Mammary epithelial cell (primary cell): ENCODE results near the gene CMKLR1.

Source experiments
- EZH2 ChIP-seq: IDR thresholded peaks from 2 replicates; pipeline ENCODE4 v1.6.1; 2012; ENCODE audit warnings: low read length, inconsistent platforms, borderline replicate concordance
- TF ChIP-seq, protein P1 (sequence below), 2 donors: IDR thresholded peaks in 1 of 2; conservative IDR thresholded peaks in 1 of 2; 2 replicates each; pipeline ENCODE4 v1.5.1; 2011 to 2012; ENCODE audit warnings: inconsistent platforms in 2 of 2, low read length in 2 of 2, mild to moderate bottlenecking in 2 of 2, control low read depth in 1 of 2, low read depth in 1 of 2; ENCODE audit not compliant: insufficient read depth in 1 of 2; ENCODE audit errors: extremely low read depth in 1 of 2

DNA sequence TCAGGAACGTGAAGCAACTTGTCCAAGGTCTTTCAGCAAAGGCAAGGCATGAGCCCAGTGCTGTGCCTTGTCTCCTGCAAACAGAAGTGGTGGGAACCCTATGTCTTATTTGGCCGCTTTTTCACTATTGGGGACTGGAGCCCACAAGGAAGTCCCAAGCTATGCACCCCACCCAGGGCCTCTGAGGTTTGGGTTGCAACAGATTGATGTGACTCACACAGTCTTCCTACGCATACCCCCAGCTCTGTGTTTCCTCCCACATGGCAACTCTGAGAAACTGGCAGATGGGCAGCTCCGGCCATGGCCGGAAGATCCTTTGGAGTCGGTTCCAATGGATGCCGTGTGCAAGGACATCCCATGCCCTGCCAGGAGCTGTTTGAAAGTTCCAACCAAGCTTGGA is 28.3 kb upstream of the CMKLR1 start:
- TF ChIP-seq, protein P1, sequence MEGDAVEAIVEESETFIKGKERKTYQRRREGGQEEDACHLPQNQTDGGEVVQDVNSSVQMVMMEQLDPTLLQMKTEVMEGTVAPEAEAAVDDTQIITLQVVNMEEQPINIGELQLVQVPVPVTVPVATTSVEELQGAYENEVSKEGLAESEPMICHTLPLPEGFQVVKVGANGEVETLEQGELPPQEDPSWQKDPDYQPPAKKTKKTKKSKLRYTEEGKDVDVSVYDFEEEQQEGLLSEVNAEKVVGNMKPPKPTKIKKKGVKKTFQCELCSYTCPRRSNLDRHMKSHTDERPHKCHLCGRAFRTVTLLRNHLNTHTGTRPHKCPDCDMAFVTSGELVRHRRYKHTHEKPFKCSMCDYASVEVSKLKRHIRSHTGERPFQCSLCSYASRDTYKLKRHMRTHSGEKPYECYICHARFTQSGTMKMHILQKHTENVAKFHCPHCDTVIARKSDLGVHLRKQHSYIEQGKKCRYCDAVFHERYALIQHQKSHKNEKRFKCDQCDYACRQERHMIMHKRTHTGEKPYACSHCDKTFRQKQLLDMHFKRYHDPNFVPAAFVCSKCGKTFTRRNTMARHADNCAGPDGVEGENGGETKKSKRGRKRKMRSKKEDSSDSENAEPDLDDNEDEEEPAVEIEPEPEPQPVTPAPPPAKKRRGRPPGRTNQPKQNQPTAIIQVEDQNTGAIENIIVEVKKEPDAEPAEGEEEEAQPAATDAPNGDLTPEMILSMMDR (conservative IDR thresholded peaks at IDR 0.05 in 1 of 2, IDR thresholded peaks at IDR 0.05 in 1 of 2; ENCODE audit: extremely low read depth in 1 of 2, insufficient read depth in 1 of 2, low read depth in 1 of 2, low read length in 2 of 2): no peak
- TF ChIP-seq EZH2: no peak
